HepG2 (cell line): ENCODE measurements around the gene RNF149. TPM values are rescaled to one million over a fixed set of nuclear protein-coding genes. Genes with fewer than 3 reads are reported as not detected.

ENCODE experiments used
- ARID4A ChIP-seq: sonication (generic); formaldehyde crosslinking; IDR thresholded peaks from 2 replicates; pipeline ENCODE4 v1.5.0; 2020; ENCODE audit warnings: mild to moderate bottlenecking, missing genetic modification reagents, borderline replicate concordance
- ATRX ChIP-seq: sonication (generic); formaldehyde crosslinking; IDR thresholded peaks from 2 replicates; pipeline ENCODE4 v1.4.0; 2020; ENCODE audit warnings: missing genetic modification reagents, borderline replicate concordance
- HDAC1 ChIP-seq: sonication (generic); formaldehyde crosslinking; IDR thresholded peaks from 2 replicates; pipeline ENCODE4 v1.5.1; 2020; ENCODE audit warnings: mild to moderate bottlenecking, missing genetic modification reagents
- ISX ChIP-seq: sonication (generic); formaldehyde crosslinking; conservative IDR thresholded peaks from 2 replicates; pipeline ENCODE4 v1.5.0; 2020; ENCODE audit warnings: missing genetic modification reagents
- POLR2AphosphoS5 ChIP-seq: IDR thresholded peaks from 2 replicates; pipeline ENCODE4 v1.6.1; 2012; ENCODE audit warnings: low read depth, low read length
- REL ChIP-seq: sonication (generic); formaldehyde crosslinking; conservative IDR thresholded peaks from 2 replicates; pipeline ENCODE4 v1.8.0; 2022; ENCODE audit warnings: mild to moderate bottlenecking, missing genetic modification reagents, moderate library complexity
- RNF219 ChIP-seq: sonication (generic); formaldehyde crosslinking; IDR thresholded peaks from 2 replicates; pipeline ENCODE4 v1.5.0; 2020; ENCODE audit warnings: mild to moderate bottlenecking, missing genetic modification reagents
- SMAD1 ChIP-seq: sonication (generic); formaldehyde crosslinking; IDR thresholded peaks from 2 replicates; pipeline ENCODE4 v1.4.0; 2020; ENCODE audit warnings: missing genetic modification reagents, low read depth, mild to moderate bottlenecking, borderline replicate concordance
- STAT5B ChIP-seq: sonication (generic); formaldehyde crosslinking; IDR thresholded peaks from 2 replicates; pipeline ENCODE4 v1.4.0; 2020; ENCODE audit warnings: missing genetic modification reagents
- ZMAT5 ChIP-seq: sonication (generic); formaldehyde crosslinking; IDR thresholded peaks from 2 replicates; pipeline ENCODE4 v1.5.0; 2020; ENCODE audit warnings: mild to moderate bottlenecking, low read depth, missing genetic modification reagents, borderline replicate concordance
- ZMYM4 ChIP-seq: sonication (generic); formaldehyde crosslinking; IDR thresholded peaks from 2 replicates; pipeline ENCODE4 v1.8.1; 2023; ENCODE audit warnings: mild to moderate bottlenecking, missing genetic modification reagents
- ZNF230 ChIP-seq: sonication (generic); formaldehyde crosslinking; IDR thresholded peaks from 2 replicates; pipeline ENCODE4 v1.4.0; 2020; ENCODE audit warnings: mild to moderate bottlenecking, missing genetic modification reagents
- ZNF253 ChIP-seq: sonication (generic); formaldehyde crosslinking; IDR thresholded peaks from 2 replicates; pipeline ENCODE4 v1.8.0; 2022; ENCODE audit warnings: mild to moderate bottlenecking, missing genetic modification reagents, borderline replicate concordance
- ZNF501 ChIP-seq: sonication (generic); formaldehyde crosslinking; IDR thresholded peaks from 2 replicates; pipeline ENCODE4 v1.5.1; 2020; ENCODE audit warnings: mild to moderate bottlenecking, moderate library complexity, missing genetic modification reagents
- ZNF543 ChIP-seq: sonication (generic); formaldehyde crosslinking; IDR thresholded peaks from 2 replicates; pipeline ENCODE4 v1.4.0; 2020; ENCODE audit warnings: mild to moderate bottlenecking, missing genetic modification reagents
- ZNF687 ChIP-seq: sonication (generic); formaldehyde crosslinking; IDR thresholded peaks from 2 replicates; pipeline ENCODE4 v1.5.1; 2020; ENCODE audit warnings: mild to moderate bottlenecking, missing genetic modification reagents, moderate library complexity
- ZNF788 ChIP-seq: sonication (generic); formaldehyde crosslinking; IDR thresholded peaks from 2 replicates; pipeline ENCODE4 v1.5.0; 2020; ENCODE audit warnings: mild to moderate bottlenecking, missing genetic modification reagents, borderline replicate concordance
- polyA plus RNA-seq, 8 experiments: library from polyadenylated mRNA; depleted of rRNA in 3 of 8; stranded (reverse) in 7 of 8; unstranded in 1 of 8; fragments of >200 nt; fragmentation: Illumina TruSeq in 4 of 8; extraction: Trizol in 4 of 8; gene quantifications; 2 replicates each; pipeline versions ENCODE4 v1.2.1 to v1.2.3, GENCODE V29; 2011 to 2016; ENCODE audit warnings: low read depth in 4 of 8, missing spikeins in 1 of 8, mixed read lengths in 1 of 8; ENCODE audit not compliant: insufficient read depth in 1 of 8
- total RNA-seq, 5 experiments: library from RNA; depleted of rRNA; stranded (reverse); fragments of >200 nt; fragmentation: Illumina TruSeq; extraction: Trizol; gene quantifications; 2 replicates each; pipeline ENCODE4 v1.2.3, GENCODE V29; 2016; ENCODE audit warnings: low read depth in 1 of 5

RNF149 gene
- total and polyA plus RNA-seq, 2 of the 13 experiments (the other 11 are each of a cell fraction or from before 2014, with no cell fraction given), result 87.6 to 109 TPM

- no peak for TF ChIP-seq RNF219 (CRISPR knock-in tag)
- TF ChIP-seq ZNF788 (CRISPR knock-in tag), result peak; percentile 43; the same call in 1 of the 2 replicates
- no peak for TF ChIP-seq ATRX (CRISPR knock-in tag)
- TF ChIP-seq ZNF501 (CRISPR knock-in tag), result peak; percentile 49; the same call in 1 of the 2 replicates
- no peak for TF ChIP-seq SMAD1 (CRISPR knock-in tag)
- peak; percentile 87 for TF ChIP-seq POLR2AphosphoS5
- TF ChIP-seq ARID4A (CRISPR knock-in tag), result peak; percentile 53; the same call in 1 of the 2 replicates
- TF ChIP-seq ISX (CRISPR knock-in tag), result no peak
- no peak for TF ChIP-seq ZNF253
- no peak for TF ChIP-seq STAT5B (CRISPR knock-in tag)
- TF ChIP-seq ZMYM4 (CRISPR knock-in tag), result peak; percentile 93
- no peak for TF ChIP-seq ZNF687
- TF ChIP-seq REL (CRISPR knock-in tag), result no peak
- peak; percentile 68 for TF ChIP-seq HDAC1 (CRISPR knock-in tag)
- TF ChIP-seq ZNF543 (CRISPR knock-in tag), result no peak
- TF ChIP-seq ZNF230, result no peak
- no peak for TF ChIP-seq ZMAT5 (CRISPR knock-in tag)
Observed at GRCh38 chr2:101238930-101239759, 69.4 kb downstream of the RNF149 start (continued).
